Esophagus squamous epithelium (tissue), 4 donors: ENCODE measurements around the gene LRRC17.

Experiments used
- CTCF ChIP-seq, 6 experiments: fragments of 450-650 bp in 4 of 6; fragments of 200-600 bp in 2 of 6; sonication (generic) in 2 of 6; IDR thresholded peaks; one replicate each; pipeline ENCODE4 v1.5.1; 2016 to 2019; ENCODE audit warnings: antibody characterized with exemption in 6 of 6, mild to moderate bottlenecking in 4 of 6, moderate library complexity in 4 of 6
- POLR2A ChIP-seq, 4 donors: fragments of 450-650 bp; IDR thresholded peaks; one replicate each; pipeline ENCODE4 v1.6.1; 2017; ENCODE audit warnings: antibody characterized with exemption in 4 of 4, mild to moderate bottlenecking in 4 of 4, moderate library complexity in 3 of 4

GRCh38 chr7:102917436-102918353, 4.9 kb downstream of the LRRC17 start:
- no peak for TF ChIP-seq CTCF (IDR thresholded peaks at IDR 0.05)
- no peak for TF ChIP-seq POLR2A (IDR thresholded peaks at IDR 0.05)
